HCT116 (cell line): Measurements from ENCODE around the gene EPC1. TPM values are rescaled to one million over a fixed set of nuclear protein-coding genes. Genes with fewer than 3 reads are reported as not detected.

Experiments used
- ATAC-seq: fragments of 200-7000 bp; cut with Tn5 transposase; 2 replicates; pipeline ENCODE4 v1.9.1; 2020; ENCODE audit warnings: mild to moderate bottlenecking, moderate library complexity
- BruUV-seq: library from RNA; stranded (reverse); fragments of 400-500 nt; replicated peaks from 2 replicates; lab custom pipeline; 2021; lab: Mats Ljungman, UMichigan
- CTCF ChIA-PET: fragments of 300-600 bp; sonication (Branson Sonifier 250); formaldehyde crosslinking; loops from one replicate; lab custom pipeline; 2021; ENCODE audit warnings: antibody characterized with exemption; lab: Charles Lee
- POLR2A ChIA-PET: fragments of 300-600, 350-600 bp; sonication (Branson Sonifier 250); formaldehyde crosslinking; loops from one replicate; lab custom pipeline; 2021; ENCODE audit warnings: antibody characterized with exemption; lab: Charles Lee
- RAD21 ChIA-PET, 2 experiments: fragments of 300-600 bp; sonication (Branson Sonifier 250); formaldehyde crosslinking; loops; one replicate each; lab custom pipeline; 2023; ENCODE audit warnings: low total read pairs in 2 of 2; ENCODE audit not compliant: uncharacterized antibody in 2 of 2, unreplicated experiment in 2 of 2, low non-redundant PET in 1 of 2; lab: Charles Lee
- DNase-seq: peaks from one replicate; pipeline ENCODE4 v3.0.0-alpha.2; 2010; ENCODE audit warnings: low read depth, low spot score
- H2AFZ ChIP-seq: fragments of 200-600 bp; shearing (Covaris generic), sonication (generic); 2 replicates; pipeline ENCODE4 v1.6.1; 2017; ENCODE audit warnings: low read depth, mixed run types, mixed read lengths, antibody characterized with exemption, low read length; ENCODE audit not compliant: poor library complexity, severe bottlenecking
- H3K27ac ChIP-seq: 2 replicates; pipeline ENCODE4 v1.5.1; 2012; ENCODE audit warnings: low read depth, low read length
- H3K27me3 ChIP-seq: fragments of 200-600 bp; sonication (generic); 2 replicates; pipeline ENCODE4 v1.6.1; 2016; ENCODE audit warnings: mixed run types, low read length, mixed read lengths; ENCODE audit not compliant: insufficient read depth
- H3K36me3 ChIP-seq, 2 experiments: fragments of 200-500 bp in 1 of 2; fragments of 200-600 bp in 1 of 2; sonication (Bioruptor generic) in 1 of 2; sonication (generic) in 1 of 2; 2 replicates each; pipeline versions ENCODE4 v1.5.1 to v1.6.1; 2014 to 2016; ENCODE audit warnings: low read length in 2 of 2, inconsistent platforms in 1 of 2, mixed read lengths in 1 of 2, mixed run types in 1 of 2; ENCODE audit not compliant: insufficient read depth in 2 of 2, control insufficient read depth in 1 of 2
- H3K4me1 ChIP-seq, 2 experiments: fragments of 200-600 bp in 1 of 2; sonication (generic) in 1 of 2; 2 replicates each; pipeline versions ENCODE4 v1.5.1 to v1.6.1; 2012 to 2017; ENCODE audit warnings: low read length in 2 of 2, inconsistent platforms in 1 of 2, mild to moderate bottlenecking in 1 of 2, mixed read lengths in 1 of 2, mixed run types in 1 of 2, moderate library complexity in 1 of 2; ENCODE audit not compliant: insufficient read depth in 2 of 2, control insufficient read depth in 1 of 2
- H3K4me2 ChIP-seq: fragments of 200-600 bp; sonication (generic); 2 replicates; pipeline ENCODE4 v1.6.1; 2017; ENCODE audit warnings: mixed run types, low read length, mixed read lengths
- H3K4me3 ChIP-seq, 2 experiments: fragments of 200-600 bp in 1 of 2; sonication (generic) in 1 of 2; replicated peaks in 1 of 2; 2 replicates each; pipeline ENCODE4 v1.5.1; 2011 to 2016; ENCODE audit warnings: low read length in 2 of 2, control low read depth in 1 of 2, low read depth in 1 of 2, mild to moderate bottlenecking in 1 of 2, mixed read lengths in 1 of 2, mixed run types in 1 of 2
- H3K79me2 ChIP-seq: fragments of 200-600 bp; sonication (generic); 2 replicates; pipeline ENCODE4 v1.6.1; 2017; ENCODE audit warnings: mild to moderate bottlenecking, mixed run types, low read length, moderate library complexity, mixed read lengths; ENCODE audit not compliant: insufficient read depth
- H3K9ac ChIP-seq: fragments of 200-600 bp; sonication (generic); 2 replicates; pipeline ENCODE4 v1.6.1; 2016; ENCODE audit warnings: low read length, mixed read lengths
- H3K9me2 ChIP-seq: fragments of 200-600 bp; sonication (generic), shearing (Covaris generic); 2 replicates; pipeline ENCODE4 v1.6.1; 2017; ENCODE audit warnings: mixed run types, mild to moderate bottlenecking, moderate library complexity; ENCODE audit not compliant: insufficient read depth
- H3K9me3 ChIP-seq, 2 experiments: fragments of 200-500 bp in 1 of 2; fragments of 200-600 bp in 1 of 2; sonication (Bioruptor generic) in 1 of 2; sonication (generic) in 1 of 2; 2 replicates each; pipeline ENCODE4 v1.6.1; 2014 to 2017; ENCODE audit warnings: low read length in 2 of 2, mixed read lengths in 2 of 2, inconsistent platforms in 1 of 2, low read depth in 1 of 2, mild to moderate bottlenecking in 1 of 2, mixed run types in 1 of 2, moderate library complexity in 1 of 2; ENCODE audit not compliant: control insufficient read depth in 1 of 2, insufficient read depth in 1 of 2
- H4K20me1 ChIP-seq: fragments of 200-600 bp; sonication (generic), shearing (Covaris generic); 2 replicates; pipeline ENCODE4 v1.6.1; 2017; ENCODE audit warnings: mixed run types, mild to moderate bottlenecking, moderate library complexity; ENCODE audit not compliant: insufficient read depth
- CBX3 ChIP-seq: IDR thresholded peaks from 2 replicates; pipeline ENCODE4 v1.6.1; 2012; ENCODE audit warnings: low read depth
- CEBPB ChIP-seq: IDR thresholded peaks from 2 replicates; pipeline ENCODE4 v1.6.1; 2012; ENCODE audit warnings: low read depth
- ELF1 ChIP-seq: IDR thresholded peaks from 2 replicates; pipeline ENCODE4 v1.6.1; 2012; ENCODE audit warnings: low read depth, borderline replicate concordance
- EZH2 ChIP-seq: fragments of 200-600 bp; sonication (generic); IDR thresholded peaks from 2 replicates; pipeline ENCODE4 v1.6.1; 2017; ENCODE audit warnings: antibody characterized with exemption, mixed run types
- FOSL1 ChIP-seq: IDR thresholded peaks from 2 replicates; pipeline ENCODE4 v1.6.1; 2012; ENCODE audit warnings: low read depth
- JUND ChIP-seq: IDR thresholded peaks from 2 replicates; pipeline ENCODE4 v1.6.1; 2012
- POLR2AphosphoS5 ChIP-seq: IDR thresholded peaks from 2 replicates; pipeline ENCODE4 v1.6.1; 2011; ENCODE audit warnings: mild to moderate bottlenecking, low read depth, low read length, moderate library complexity
- RAD21 ChIP-seq: IDR thresholded peaks from 2 replicates; pipeline ENCODE4 v1.6.1; 2012; ENCODE audit warnings: low read depth, mild to moderate bottlenecking
- SIN3A ChIP-seq: IDR thresholded peaks from 2 replicates; pipeline ENCODE4 v1.6.1; 2012; ENCODE audit warnings: low read depth
- SP1 ChIP-seq: IDR thresholded peaks from 2 replicates; pipeline ENCODE4 v1.6.1; 2012; ENCODE audit warnings: low read depth
- YY1 ChIP-seq: IDR thresholded peaks from 2 replicates; pipeline ENCODE4 v1.6.1; 2011; ENCODE audit warnings: low read length, low read depth, moderate library complexity, mild to moderate bottlenecking; ENCODE audit not compliant: insufficient replicate concordance; ENCODE audit errors: extremely low read depth
- ZFX ChIP-seq: fragments of 450-650 bp; IDR thresholded peaks from 2 replicates; pipeline ENCODE4 v1.6.1; 2017
- ZNF274 ChIP-seq: fragments of 200-500 bp; sonication (Bioruptor generic); IDR thresholded peaks from 2 replicates; pipeline ENCODE4 v1.6.1; 2014; ENCODE audit warnings: mild to moderate bottlenecking, low read depth, low read length, inconsistent platforms
- intact Hi-C: fragments of 100-400 bp; cut with micrococcal nuclease; formaldehyde crosslinking; loops from 2 replicates; pipeline ENCODE4 v1.10.0; 2022
- total RNA-seq: library from RNA; stranded (reverse); gene quantifications from one replicate; pipeline ENCODE4 v1.2.1, GENCODE V29; 2021; ENCODE audit not compliant: unreplicated experiment
- TF ChIP-seq, protein P1 (sequence below): IDR thresholded peaks from 2 replicates; pipeline ENCODE4 v1.6.1; 2012; ENCODE audit warnings: low read depth
- TF ChIP-seq, protein P2 (sequence below): IDR thresholded peaks from 2 replicates; pipeline ENCODE4 v1.6.1; 2011; ENCODE audit warnings: mild to moderate bottlenecking, low read length, moderate library complexity; ENCODE audit not compliant: insufficient replicate concordance; ENCODE audit errors: extremely low read depth
- TF ChIP-seq, protein P3 (sequence below): IDR thresholded peaks from 2 replicates; pipeline ENCODE4 v1.6.1; 2012
- TF ChIP-seq, protein P4 (sequence below): IDR thresholded peaks from 2 replicates; pipeline ENCODE4 v1.6.1; 2012

EPC1 gene
- total RNA-seq, 1 experiment from 2014 or later, result 20.1 TPM

DNA sequence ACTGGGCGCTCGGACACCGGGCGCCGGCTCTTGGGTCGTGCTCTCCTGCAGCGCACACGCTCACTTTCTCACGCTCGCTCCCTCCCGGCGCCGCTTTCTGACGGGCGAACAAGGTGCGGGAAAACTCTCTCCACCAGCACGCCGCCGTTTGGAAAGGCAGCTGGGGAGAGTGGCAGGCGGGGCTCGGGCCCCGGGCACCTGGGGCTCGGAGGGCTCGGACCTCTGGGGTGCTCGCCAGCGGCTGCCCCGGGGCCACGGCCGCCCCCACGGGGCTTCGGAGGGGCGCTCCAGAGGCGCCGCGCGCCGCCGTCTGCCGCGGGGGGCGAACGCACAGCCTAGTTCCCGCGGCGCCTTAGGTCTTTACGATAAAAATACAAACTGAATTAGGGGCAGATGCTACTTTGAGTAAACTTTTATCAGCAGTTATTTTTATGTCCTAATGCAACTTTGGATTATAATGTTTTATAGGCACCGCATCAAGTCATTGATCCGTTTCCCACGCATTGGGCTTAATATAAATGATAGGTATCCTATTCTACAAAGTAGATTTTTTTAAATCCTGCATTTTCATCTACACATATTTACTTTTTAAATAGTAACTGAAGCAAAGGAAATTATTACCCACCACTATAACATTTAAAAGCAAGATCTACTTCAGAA lies 535 bp upstream of the EPC1 start (continued):
- TF ChIP-seq, protein P1, sequence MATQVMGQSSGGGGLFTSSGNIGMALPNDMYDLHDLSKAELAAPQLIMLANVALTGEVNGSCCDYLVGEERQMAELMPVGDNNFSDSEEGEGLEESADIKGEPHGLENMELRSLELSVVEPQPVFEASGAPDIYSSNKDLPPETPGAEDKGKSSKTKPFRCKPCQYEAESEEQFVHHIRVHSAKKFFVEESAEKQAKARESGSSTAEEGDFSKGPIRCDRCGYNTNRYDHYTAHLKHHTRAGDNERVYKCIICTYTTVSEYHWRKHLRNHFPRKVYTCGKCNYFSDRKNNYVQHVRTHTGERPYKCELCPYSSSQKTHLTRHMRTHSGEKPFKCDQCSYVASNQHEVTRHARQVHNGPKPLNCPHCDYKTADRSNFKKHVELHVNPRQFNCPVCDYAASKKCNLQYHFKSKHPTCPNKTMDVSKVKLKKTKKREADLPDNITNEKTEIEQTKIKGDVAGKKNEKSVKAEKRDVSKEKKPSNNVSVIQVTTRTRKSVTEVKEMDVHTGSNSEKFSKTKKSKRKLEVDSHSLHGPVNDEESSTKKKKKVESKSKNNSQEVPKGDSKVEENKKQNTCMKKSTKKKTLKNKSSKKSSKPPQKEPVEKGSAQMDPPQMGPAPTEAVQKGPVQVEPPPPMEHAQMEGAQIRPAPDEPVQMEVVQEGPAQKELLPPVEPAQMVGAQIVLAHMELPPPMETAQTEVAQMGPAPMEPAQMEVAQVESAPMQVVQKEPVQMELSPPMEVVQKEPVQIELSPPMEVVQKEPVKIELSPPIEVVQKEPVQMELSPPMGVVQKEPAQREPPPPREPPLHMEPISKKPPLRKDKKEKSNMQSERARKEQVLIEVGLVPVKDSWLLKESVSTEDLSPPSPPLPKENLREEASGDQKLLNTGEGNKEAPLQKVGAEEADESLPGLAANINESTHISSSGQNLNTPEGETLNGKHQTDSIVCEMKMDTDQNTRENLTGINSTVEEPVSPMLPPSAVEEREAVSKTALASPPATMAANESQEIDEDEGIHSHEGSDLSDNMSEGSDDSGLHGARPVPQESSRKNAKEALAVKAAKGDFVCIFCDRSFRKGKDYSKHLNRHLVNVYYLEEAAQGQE, result no peak
- TF ChIP-seq, protein P2, sequence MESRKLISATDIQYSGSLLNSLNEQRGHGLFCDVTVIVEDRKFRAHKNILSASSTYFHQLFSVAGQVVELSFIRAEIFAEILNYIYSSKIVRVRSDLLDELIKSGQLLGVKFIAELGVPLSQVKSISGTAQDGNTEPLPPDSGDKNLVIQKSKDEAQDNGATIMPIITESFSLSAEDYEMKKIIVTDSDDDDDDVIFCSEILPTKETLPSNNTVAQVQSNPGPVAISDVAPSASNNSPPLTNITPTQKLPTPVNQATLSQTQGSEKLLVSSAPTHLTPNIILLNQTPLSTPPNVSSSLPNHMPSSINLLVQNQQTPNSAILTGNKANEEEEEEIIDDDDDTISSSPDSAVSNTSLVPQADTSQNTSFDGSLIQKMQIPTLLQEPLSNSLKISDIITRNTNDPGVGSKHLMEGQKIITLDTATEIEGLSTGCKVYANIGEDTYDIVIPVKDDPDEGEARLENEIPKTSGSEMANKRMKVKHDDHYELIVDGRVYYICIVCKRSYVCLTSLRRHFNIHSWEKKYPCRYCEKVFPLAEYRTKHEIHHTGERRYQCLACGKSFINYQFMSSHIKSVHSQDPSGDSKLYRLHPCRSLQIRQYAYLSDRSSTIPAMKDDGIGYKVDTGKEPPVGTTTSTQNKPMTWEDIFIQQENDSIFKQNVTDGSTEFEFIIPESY, result no peak
- TF ChIP-seq ZNF274 (no peak), EZH2 (no peak)
- TF ChIP-seq, all 23 proteins: peak for 0

DNA sequence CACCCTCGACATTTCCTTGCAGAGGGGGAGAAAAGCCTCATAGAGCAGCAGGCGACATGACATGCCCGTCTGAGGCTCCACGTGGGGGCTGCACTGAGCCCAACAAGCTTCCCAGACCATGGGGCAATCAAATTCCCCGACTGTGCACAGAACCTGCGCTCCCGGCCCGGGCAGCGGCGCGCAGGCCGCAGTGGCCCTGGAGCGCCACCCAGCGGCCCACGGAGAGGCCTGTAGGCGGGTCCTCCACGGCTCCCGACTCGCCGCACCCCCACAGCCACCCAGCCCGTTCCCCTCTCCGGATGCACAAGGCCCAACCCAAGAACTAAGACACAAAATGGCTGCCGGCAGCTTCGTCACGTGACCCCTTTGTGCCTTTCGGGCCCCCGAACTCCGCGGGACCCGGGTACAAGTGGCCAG lies 816 bp downstream of the EPC1 start:
- ChIA-PET RAD21 (interaction anchor here (1.0 to 1.2 kb wide), 2 partner anchors 90 to 136 kb away, joined by 3 to 4 read pairs; no protein-coding TSS in a partner anchor), CTCF (interaction anchor here (0.8 to 1.7 kb wide), 7 partner anchors 9 to 135 kb away, joined by 3 to 8 read pairs (median 4); no protein-coding TSS in a partner anchor), POLR2A (interaction anchor here (0.9 to 1.4 kb wide), 5 partner anchors 10 to 156 kb away, joined by 3 to 7 read pairs (median 3); no protein-coding TSS in a partner anchor)
- H3K79me2 ChIP-seq, result peaks cover 49% of the 10 kb centered on the region
- peak; percentile 92 for ATAC-seq
- H3K4me2 ChIP-seq, result peak overlapping the region; percentile 79
- peaks cover 4 to 13% of the 10 kb centered on the region in 2 experiments; a peak in 3 of 4 replicates for H3K4me1 ChIP-seq
- peak overlapping the region; percentile 58 for H2AFZ ChIP-seq
- no peaks in the 10 kb centered on the region for H3K27me3 ChIP-seq
- H3K9me3 ChIP-seq, result no peaks in the 10 kb centered on the region
- H3K4me3 ChIP-seq, result peak overlapping the region; percentile 90 to 93
- no peaks in the 10 kb centered on the region for H4K20me1 ChIP-seq
- no peaks in the 10 kb centered on the region for H3K36me3 ChIP-seq
- no TSS peak for BruUV-seq
- DNase-seq, result peak; percentile 90
- intact Hi-C loops, result loop anchor here (1.0 to 5.0 kb wide), 2 partner anchors 90 to 661 kb away; no protein-coding TSS in a partner anchor
- H3K9me2 ChIP-seq, result no peaks in the 10 kb centered on the region
- peak overlapping the region; percentile 100 for H3K27ac ChIP-seq
- peak overlapping the region; percentile 99 for H3K9ac ChIP-seq
- no peak for TF ChIP-seq SP1
- no peak for TF ChIP-seq ELF1
- TF ChIP-seq CBX3, result 0 out of 2 replicates have a peak, but pooled peaks have one; percentile 76
- peak; percentile 86 for TF ChIP-seq RAD21
- TF ChIP-seq JUND, result no peak
- TF ChIP-seq YY1, result peak; percentile 97
- TF ChIP-seq ZFX, result peak; percentile 68
- TF ChIP-seq, protein P3, sequence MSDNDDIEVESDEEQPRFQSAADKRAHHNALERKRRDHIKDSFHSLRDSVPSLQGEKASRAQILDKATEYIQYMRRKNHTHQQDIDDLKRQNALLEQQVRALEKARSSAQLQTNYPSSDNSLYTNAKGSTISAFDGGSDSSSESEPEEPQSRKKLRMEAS, result peak; percentile 94
- TF ChIP-seq FOSL1, result no peak
- no peak; the same call in 1 of the 2 replicates for TF ChIP-seq SIN3A
- TF ChIP-seq, protein P4, sequence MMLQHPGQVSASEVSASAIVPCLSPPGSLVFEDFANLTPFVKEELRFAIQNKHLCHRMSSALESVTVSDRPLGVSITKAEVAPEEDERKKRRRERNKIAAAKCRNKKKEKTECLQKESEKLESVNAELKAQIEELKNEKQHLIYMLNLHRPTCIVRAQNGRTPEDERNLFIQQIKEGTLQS, result no peak
- TF ChIP-seq CEBPB, result no peak
- peak; percentile 61 for TF ChIP-seq POLR2AphosphoS5
